Ovary (tissue), 9 donors: Measurements from ENCODE around the gene SERINC3. TPM values are rescaled to one million over a fixed set of nuclear protein-coding genes. Genes with fewer than 3 reads are reported as not detected.

ENCODE experiments used
- DNase-seq, 5 donors: peaks; one replicate each; pipeline ENCODE4 v3.0.0-alpha.2; 2019 to 2020
- H3K27ac ChIP-seq, 2 donors: fragments of 200-600 bp; one replicate each; pipeline versions ENCODE4 v1.5.1 to v1.8.0; 2019 to 2022
- H3K27me3 ChIP-seq: fragments of 200-600 bp; one replicate; pipeline ENCODE4 v1.8.0; 2022
- H3K36me3 ChIP-seq: fragments of 200-600 bp; sonication (generic); one replicate; pipeline ENCODE4 v1.5.1; 2019
- H3K4me1 ChIP-seq: one replicate; pipeline ENCODE4 v1.8.1; 2013; ENCODE audit warnings: mild to moderate bottlenecking, moderate library complexity; ENCODE audit not compliant: insufficient read depth
- H3K4me3 ChIP-seq: fragments of 200-600 bp; sonication (generic); one replicate; pipeline ENCODE4 v1.5.1; 2017
- H3K9me3 ChIP-seq, 2 donors: fragments of 200-600 bp in 1 of 2; sonication (generic) in 1 of 2; one replicate each; pipeline versions ENCODE4 v1.5.1 to v1.8.1; 2013 to 2019; ENCODE audit warnings: mild to moderate bottlenecking in 1 of 2, moderate library complexity in 1 of 2
- CTCF ChIP-seq, 3 donors: fragments of 450-650 bp in 2 of 3; fragments of 200-600 bp in 1 of 3; IDR thresholded peaks; one replicate each; pipeline versions ENCODE4 v1.5.1 to v1.8.0; 2016 to 2022; ENCODE audit warnings: antibody characterized with exemption in 3 of 3, mild to moderate bottlenecking in 1 of 3
- EP300 ChIP-seq: sonication (generic); formaldehyde crosslinking; IDR thresholded peaks from one replicate; pipeline ENCODE4 v1.6.1; 2017; ENCODE audit warnings: antibody characterized with exemption
- POLR2A ChIP-seq: fragments of 450-650 bp; IDR thresholded peaks from one replicate; pipeline ENCODE4 v1.6.1; 2017; ENCODE audit warnings: antibody characterized with exemption, mild to moderate bottlenecking, moderate library complexity
- WGBS, 3 donors: extraction: QIAGEN DNeasy Blood & Tissue Kit in 1 of 3; methylation state at CpG; one replicate each; pipeline versions ENCODE4 v1.1.5 to v1.1.7; 2013 to 2017; 5-methylcytosine and 5-hydroxymethylcytosine counted together
- intact Hi-C, 4 donors: fragments of 100-400 bp; cut with DNase I; formaldehyde crosslinking; loops; one replicate each; pipeline versions ENCODE4 v1.11.0 to v1.15.1; 2022 to 2023
- polyA plus RNA-seq, 2 donors: library from polyadenylated mRNA; stranded (reverse); fragments of 200-250 nt in 1 of 2; fragments of 350-450 nt in 1 of 2; fragmentation: Illumina TruSeq in 1 of 2; extraction: RNeasy Lipid Tissue Mini Kit (QIAGEN cat#74804) in 1 of 2; gene quantifications; one replicate each; pipeline ENCODE4 v1.2.3, GENCODE V29; 2013 to 2014
- total RNA-seq, 7 donors: library from RNA; depleted of rRNA in 2 of 7; stranded (reverse); fragments of >200 nt in 2 of 7; fragmentation: NEBNext Ultra II Directional in 3 of 7; extraction: Animal tissue kit (Norgen Biotek cat#: 25700) in 3 of 7; gene quantifications; one replicate each; pipeline versions ENCODE4 v1.1.0 to v1.2.4, GENCODE V29; 2016 to 2023
- donor health status: DM: no; HTN: no; CAD: no; lungs with moderate emphysema.
- donor health status: DM: no; HTN: no; CAD: no.
- donor health status: Bipolar disorder and iron deficiency.
- donor health status: DM: yes; HTN: yes; CAD: no.
- donor health status: DM: no; HTN: no; CAD: no.
- donor health status: DM: yes; HTN: yes; CAD: no.

SERINC3 gene
- total and polyA plus RNA-seq, 9 donors: 52.1 to 171 (median 90.1) TPM

- TF ChIP-seq CTCF (IDR thresholded peaks at IDR 0.05): no peak
- TF ChIP-seq EP300: no peak
- no peak for TF ChIP-seq POLR2A
- H3K9me3 ChIP-seq: no peaks in the 10 kb centered on the region
- H3K4me1 ChIP-seq: peaks cover 6% of the 10 kb centered on the region
- H3K27ac ChIP-seq: no peak overlapping the region
- H3K4me3 ChIP-seq: no peak overlapping the region
- intact Hi-C loops: loop anchor here in 2 of 4 donors (10.0 kb wide), 1 partner anchor 143 kb away; no protein-coding TSS in a partner anchor
- H3K36me3 ChIP-seq: no peaks in the 10 kb centered on the region
- 52 to 59% (median 55%) methylated on average over 2 of the region's 2 CpGs for WGBS, 3 donors
- DNase-seq: no peak
- no peaks in the 10 kb centered on the region for H3K27me3 ChIP-seq
Measured at GRCh38 chr20:44471481-44471882, 50.4 kb downstream of the SERINC3 start.

- Histone ChIP-seq H3K36me3 (no peaks in the 10 kb centered on the region), H3K4me3 (no peak overlapping the region), H3K9me3 (no peaks in the 10 kb centered on the region), H3K4me1 (peaks cover 1% of the 10 kb centered on the region), H3K27me3 (no peaks in the 10 kb centered on the region), H3K27ac (no peak overlapping the region)
- intact Hi-C loops: loop anchor here in 2 of 4 donors (10.0 kb wide), 1 partner anchor 144 kb away; no protein-coding TSS in a partner anchor
- WGBS, 3 donors: 61 to 64% (median 63%) methylated on average over 5 of the region's 5 CpGs
- no peak for DNase-seq
- TF ChIP-seq EP300 (no peak), POLR2A (no peak), CTCF (IDR thresholded peaks at IDR 0.05) (no peak)
Measured at GRCh38 chr20:44470327-44470726, 51.5 kb downstream of the SERINC3 start.

- DNase-seq: no peak
- Histone ChIP-seq H3K36me3 (no peaks in the 10 kb centered on the region), H3K27ac (no peak overlapping the region), H3K9me3 (no peaks in the 10 kb centered on the region), H3K4me3 (no peak overlapping the region), H3K27me3 (no peaks in the 10 kb centered on the region), H3K4me1 (no peaks in the 10 kb centered on the region)
- WGBS, 3 donors: 86 to 88% (median 87%) methylated on average over 8 of the region's 8 CpGs
- TF ChIP-seq POLR2A (no peak), CTCF (IDR thresholded peaks at IDR 0.05) (no peak), EP300 (no peak)
- intact Hi-C loops: loop anchor here in 1 of 4 donors (10.0 kb wide), 1 partner anchor 253 kb away; the partner anchor contains the start of gene OSER1
Measured at GRCh38 chr20:44468044-44468782, 53.7 kb downstream of the SERINC3 start.

- H3K27ac ChIP-seq: no peak overlapping the region
- no peaks in the 10 kb centered on the region for H3K9me3 ChIP-seq
- no peak overlapping the region for H3K4me3 ChIP-seq
- no peaks in the 10 kb centered on the region for H3K27me3 ChIP-seq
- TF ChIP-seq EP300 (no peak), CTCF (IDR thresholded peaks at IDR 0.05) (no peak), POLR2A (no peak)
- no peaks in the 10 kb centered on the region for H3K36me3 ChIP-seq
- H3K4me1 ChIP-seq: no peaks in the 10 kb centered on the region
- 35 to 51% (median 41%) methylated on average over 12 of the region's 12 CpGs for WGBS, 3 donors
- peak in 3 of 5 donors; percentile 36 to 75 (median 58) for DNase-seq
- intact Hi-C loops: loop anchor here in 1 of 4 donors (10.0 kb wide), 1 partner anchor 253 kb away; the partner anchor contains the start of gene OSER1
Measured at GRCh38 chr20:44467289-44467883, 54.5 kb downstream of the SERINC3 start.
